HG02852 (cell line): ENCODE measurements around the gene CDC42BPB.

ENCODE experiments used
- ATAC-seq: cut with Tn5 transposase; IDR thresholded peaks from one replicate; pipeline ENCODE4 v1.9.1; 2021; ENCODE audit warnings: mild to moderate bottlenecking, moderate library complexity; ENCODE audit not compliant: unreplicated experiment

Gene CDC42BPB, protein sequence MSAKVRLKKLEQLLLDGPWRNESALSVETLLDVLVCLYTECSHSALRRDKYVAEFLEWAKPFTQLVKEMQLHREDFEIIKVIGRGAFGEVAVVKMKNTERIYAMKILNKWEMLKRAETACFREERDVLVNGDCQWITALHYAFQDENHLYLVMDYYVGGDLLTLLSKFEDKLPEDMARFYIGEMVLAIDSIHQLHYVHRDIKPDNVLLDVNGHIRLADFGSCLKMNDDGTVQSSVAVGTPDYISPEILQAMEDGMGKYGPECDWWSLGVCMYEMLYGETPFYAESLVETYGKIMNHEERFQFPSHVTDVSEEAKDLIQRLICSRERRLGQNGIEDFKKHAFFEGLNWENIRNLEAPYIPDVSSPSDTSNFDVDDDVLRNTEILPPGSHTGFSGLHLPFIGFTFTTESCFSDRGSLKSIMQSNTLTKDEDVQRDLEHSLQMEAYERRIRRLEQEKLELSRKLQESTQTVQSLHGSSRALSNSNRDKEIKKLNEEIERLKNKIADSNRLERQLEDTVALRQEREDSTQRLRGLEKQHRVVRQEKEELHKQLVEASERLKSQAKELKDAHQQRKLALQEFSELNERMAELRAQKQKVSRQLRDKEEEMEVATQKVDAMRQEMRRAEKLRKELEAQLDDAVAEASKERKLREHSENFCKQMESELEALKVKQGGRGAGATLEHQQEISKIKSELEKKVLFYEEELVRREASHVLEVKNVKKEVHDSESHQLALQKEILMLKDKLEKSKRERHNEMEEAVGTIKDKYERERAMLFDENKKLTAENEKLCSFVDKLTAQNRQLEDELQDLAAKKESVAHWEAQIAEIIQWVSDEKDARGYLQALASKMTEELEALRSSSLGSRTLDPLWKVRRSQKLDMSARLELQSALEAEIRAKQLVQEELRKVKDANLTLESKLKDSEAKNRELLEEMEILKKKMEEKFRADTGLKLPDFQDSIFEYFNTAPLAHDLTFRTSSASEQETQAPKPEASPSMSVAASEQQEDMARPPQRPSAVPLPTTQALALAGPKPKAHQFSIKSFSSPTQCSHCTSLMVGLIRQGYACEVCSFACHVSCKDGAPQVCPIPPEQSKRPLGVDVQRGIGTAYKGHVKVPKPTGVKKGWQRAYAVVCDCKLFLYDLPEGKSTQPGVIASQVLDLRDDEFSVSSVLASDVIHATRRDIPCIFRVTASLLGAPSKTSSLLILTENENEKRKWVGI (N-terminal part only)

DNA sequence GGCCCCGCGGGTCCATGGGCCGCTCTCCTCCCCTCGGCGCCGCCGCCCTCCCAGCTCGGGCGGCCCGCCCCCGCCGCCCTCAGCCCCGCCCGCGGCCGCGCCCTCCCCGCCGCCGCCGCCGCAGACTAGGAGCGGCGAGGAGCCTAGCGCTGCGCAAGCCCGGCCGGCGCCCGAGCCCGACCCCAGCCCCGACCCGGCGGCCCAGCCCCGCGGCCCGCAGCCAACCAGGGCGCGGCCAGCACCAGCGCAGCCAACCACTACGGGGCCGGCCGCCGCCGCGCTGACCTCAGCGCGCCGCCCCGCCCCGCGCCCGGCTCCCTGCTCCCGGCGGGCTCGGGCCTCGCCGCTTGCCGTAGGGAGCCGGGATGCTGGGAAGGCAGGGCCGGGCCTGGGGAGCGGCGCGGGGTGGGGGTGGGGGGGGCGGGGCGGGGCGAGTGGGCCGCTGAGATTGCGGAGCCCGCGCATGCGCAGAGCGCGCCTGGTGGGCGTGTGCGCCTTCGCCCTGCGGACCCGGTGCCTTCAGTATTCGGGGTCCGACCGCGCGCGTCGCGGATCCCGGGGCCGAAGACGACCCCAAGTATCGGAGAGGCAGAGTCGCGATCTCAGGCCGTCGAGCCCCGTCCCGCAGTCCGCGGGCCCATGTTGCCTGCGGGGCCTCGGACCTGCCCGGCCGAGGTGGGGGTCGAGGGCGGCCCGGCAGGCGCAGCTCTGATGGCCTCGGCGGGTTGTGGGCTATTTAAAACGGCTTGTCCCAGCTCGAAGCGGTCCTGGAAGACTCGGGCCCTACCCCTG is at the start of gene CDC42BPB:
Gene CDC42BPB, minus strand, starts transcription at position 178 of the 792 bp plus-strand sequence. CDS start 376 bp downstream, outside the sequence.
- peak; percentile 79 for ATAC-seq

DNA sequence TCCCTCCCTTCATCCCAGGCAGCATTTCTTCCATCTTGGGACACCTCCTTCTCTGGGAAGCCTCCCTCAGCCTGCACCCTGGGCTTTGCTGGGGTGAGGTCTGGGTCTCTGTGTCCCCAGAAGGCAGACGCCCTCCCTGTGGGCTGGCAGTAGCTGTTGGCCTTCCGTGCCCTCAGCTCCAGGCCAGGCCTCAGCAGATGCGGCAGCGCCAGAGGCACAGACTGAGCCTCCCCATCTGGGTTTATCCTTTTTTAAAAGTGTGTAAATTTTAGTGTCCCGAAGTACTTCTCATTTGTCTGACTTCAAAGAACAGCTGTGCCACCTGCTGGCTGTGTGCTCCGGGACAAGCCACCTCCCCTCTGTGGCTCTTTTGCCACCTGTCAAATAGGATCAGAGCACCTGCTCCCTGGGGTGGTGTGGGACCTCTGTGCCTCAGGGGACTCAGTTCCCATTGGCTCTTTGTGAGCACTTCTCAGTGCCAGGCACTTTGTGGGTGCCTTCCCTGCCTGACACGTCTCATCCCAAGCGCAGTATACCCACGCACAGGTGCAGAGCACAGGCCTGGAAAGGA is 48.3 kb upstream of the CDC42BPB start:
- no peak for ATAC-seq

DNA sequence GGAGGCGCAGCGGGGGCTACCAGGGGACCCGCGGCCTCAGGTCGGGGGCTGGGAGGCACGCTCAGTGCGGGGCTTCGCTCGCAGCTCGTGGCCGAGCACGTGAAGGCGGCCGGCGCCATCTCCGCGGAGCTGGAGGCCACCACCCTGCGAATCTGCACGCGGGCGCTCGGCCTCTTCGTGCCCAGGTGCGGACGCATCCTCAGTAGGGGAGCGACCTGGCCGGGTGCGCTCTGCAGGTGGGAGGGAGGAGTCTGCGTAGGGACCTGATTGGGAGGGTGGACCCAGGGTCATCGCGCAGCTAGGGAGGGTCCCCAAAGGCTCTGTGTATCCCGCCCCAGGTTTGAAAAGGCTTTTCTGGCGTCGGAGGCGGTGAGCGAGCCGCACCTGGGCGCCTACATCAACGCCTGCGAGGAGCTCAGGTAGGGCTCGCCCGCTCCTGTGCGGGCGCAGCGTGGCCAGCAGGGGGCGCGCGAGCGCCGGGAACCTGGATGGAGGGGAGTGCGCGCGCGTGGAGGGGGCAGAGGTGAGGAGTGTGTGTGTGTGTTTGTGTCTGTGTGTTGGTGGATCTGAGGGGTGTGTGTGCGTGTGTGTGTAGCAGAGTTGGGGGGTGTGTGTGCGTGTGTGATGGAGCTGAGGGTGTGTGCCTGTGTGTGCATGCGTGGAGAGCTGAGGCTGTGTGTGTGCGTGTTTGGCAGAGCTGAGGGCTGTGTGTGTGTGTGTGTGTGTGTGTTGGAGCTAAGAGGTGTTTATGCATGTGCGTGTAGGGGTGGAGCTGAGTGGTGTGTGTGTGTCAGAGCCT is 47.5 kb upstream of the CDC42BPB start:
- no peak for ATAC-seq

DNA sequence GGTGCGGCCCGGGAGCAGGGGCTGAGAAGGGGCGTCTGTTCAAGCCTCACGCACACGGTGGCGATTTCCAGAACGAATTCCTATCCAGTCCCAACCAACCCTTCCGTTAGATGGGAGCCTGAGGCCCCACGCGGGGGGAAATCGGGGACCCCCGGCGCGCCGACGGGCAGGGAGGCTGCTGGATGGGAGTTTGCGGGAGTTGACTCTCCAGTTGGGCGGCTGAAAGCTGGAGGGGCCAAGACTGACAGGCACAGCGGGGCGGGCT is 47.0 kb upstream of the CDC42BPB start:
- ATAC-seq = no peak

DNA sequence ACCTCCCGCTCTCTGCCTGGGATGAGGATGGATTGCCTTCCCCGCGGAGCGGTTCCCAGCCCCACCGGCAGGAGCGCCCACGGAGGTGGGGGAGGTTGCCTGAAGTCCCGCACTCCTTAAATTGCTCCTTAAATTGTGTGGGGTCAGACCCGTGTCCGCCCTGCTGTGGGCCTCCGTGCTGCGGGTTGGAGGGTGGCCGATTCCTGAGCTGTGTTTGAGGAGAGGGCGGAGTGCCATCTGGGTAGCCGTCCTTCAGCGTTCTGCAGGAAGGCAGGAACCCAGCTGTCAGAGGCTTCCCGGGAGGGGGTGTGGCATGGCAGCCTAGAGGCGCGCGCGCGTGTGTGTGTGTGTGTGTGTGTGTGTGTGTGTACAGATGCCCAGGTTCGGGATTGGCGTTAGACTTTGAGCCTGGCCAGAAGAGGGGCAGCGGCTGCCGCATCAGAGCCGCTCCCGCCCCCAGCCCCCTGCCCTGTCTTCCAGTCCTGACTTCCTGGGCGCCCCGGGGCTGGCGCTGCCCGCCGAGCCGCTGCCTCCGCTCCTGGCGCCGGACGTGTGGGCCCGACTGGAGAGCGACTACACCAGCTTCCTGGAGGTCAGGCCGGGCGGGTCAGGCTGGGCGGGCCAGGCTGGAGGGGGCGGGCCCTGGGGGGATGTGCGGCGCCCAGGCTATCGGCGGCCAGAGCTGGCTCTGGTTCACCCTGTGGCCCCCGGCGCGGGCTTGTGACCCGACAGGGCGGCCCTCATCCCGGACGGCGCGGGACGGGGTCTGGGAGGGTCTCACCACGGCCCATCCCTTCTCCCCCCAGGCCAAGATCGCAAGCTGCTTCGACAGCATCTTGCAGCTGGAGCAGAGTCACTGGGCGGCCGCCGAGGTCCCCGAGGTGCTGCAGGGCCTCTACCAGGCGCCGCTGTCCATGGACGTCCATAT is 46.4 kb upstream of the CDC42BPB start:
- no peak for ATAC-seq

DNA sequence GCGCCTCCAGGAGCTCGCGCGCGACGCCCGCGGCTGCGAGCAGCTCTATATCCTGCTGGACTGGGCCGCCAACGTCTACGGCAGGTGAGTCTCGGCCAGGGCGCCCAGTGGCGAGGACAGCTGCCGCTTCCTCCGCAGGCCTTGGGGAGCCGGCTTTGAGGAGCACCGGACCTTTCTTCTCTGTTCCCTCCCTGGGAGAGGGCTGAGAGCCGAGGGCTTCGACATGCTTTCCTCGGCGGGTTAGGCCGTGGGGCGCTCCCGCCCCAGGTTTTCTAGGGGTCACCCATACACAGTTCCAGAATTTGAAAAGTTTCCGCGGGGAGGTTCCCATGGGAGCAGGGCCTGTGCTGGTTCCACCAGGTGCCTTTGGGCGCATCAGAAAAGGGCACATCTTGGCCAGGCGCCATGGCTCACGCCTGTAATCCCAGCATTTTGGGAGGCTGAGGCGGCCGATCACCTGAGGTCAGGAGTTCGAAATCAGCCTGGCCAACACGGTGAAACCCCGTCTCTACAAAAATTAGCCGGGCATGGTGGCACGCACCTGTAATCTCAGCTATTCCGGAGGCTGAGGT is 45.4 kb upstream of the CDC42BPB start:
- no peak for ATAC-seq

DNA sequence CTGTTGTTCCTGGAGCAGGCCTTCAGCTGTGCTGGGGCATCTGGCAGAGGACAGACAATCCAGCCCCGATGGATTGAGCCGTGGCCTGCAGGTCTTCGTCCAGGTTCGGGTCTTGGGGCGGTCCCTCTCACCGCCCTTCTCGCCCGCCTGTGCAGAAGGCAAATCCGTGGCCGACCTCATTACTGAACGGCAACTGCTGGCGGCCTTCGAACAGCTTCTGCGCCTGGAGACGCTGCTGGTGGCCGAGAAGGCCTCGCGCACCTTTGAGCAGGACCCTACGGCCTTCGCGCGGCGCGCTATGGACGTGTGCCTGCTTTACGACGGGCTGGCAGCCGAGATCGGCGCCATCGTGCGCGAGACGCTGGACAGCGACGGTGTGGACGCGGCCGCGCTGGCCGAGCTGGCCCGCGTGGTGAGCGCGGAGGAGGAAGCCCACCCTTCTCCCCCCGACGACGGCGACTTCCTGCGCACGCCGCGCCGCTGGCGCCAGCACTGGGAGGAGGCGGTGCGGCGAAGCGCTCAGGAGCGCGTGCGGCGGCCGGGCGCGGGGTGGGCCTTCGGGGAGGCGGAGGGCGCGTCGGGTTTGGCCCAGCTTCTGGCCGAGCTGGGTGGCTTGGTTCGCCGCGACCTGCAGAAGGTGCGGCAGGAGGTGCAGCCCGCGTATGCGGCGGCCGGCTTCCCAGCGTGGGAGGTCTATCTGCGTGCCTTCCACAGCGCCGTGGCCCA is 44.8 kb upstream of the CDC42BPB start:
- ATAC-seq = no peak

DNA sequence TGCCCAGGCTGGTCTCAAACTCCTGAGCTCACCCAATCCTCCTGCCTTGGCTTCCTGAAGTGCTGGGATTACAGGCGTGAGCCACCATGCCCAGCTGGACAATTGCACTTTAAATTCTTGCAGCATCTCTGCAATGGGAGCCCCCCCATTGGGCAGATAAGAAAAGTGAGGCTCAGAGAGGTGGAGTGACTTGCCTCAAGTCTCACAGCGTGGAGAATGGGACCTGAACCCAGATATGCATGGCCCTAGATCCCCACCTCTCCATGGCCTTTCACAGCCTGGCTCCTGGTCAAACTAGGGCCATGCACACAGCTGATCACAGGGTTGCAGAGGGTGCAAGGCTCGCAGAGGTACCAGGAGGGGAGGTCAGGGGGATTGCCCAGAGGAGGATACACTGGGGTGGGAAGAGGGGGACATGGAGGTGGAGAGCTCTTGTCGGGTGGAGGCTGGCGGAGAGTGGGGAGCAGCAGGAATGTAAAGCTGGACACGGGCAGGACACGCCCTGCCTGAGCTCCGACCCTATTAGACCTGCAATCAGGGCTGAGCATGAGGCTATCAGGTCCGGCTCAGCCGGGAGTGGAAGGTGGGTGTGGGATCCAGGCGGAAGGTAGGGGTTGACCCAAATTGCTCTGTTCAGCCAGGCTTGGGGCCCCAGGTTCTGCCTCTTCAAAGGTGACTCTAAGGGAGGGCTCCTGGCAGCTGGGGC is 44.1 kb upstream of the CDC42BPB start:
- no peak for ATAC-seq

DNA sequence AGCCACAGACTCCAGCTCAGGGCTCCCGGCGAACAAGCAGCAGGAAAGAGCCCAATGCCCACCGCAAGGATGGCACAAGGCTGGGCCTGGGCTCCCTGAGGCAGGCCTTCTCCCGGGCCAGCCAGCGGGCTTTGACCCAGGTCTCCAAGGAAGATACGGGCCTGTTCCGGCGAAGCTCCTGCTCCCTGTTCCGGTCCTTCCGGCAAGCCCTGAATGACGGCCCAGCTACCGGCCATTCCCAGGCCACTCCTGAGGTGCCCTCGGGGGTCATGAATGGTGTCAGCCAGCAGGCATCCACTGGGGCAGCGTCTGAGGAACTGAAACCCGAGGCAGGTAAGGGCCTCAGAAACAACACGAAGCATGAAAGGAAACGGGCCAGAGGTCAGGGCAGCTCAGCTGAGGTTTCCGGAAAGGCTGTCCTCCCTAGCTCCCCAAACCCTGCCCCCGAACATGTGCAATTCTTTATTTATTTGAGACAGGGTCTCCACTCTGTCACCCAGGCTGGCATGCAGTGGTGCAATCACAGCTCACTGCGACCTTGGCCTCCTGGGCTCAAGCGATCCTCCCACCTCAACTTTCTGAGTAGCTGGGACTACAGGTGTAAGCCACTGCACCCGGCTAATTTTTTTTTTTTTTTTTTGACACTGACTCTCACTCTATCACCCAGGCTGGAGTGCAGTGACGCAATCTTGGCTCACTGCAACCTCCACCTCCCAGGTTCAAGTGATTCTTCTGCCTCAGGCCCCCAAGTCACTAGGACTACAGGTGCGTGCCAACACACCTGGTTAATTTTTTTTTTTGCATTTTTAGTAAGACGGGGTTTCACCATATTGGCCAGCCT is 43.2 kb upstream of the CDC42BPB start:
- ATAC-seq = no peak

DNA sequence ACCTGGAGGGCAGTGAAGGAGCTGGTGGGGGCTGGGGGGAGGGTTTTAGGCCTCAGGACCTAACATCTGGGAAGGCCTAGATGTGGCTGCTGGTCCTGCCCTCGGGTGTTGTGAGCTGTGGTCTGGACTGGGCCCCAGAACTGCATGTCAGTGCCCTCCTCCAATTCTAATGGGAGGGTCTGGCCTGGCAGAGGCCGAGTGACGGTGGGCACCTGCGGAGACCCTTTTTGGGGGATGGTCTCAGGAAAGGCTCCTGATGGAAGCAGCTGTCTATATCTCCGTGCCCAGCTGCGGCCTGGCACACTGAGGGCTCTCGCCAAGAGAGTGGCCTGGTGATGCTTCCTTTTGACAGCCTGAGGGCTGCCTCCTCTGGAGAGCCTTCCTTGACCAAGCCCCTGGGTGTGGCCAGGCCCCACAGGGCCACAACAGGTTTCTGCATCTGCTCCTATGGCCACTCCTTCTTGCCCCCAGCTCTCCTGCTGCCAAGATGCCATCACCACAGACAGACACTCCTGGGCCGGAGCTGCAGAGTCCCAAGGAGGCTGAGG is 42.5 kb upstream of the CDC42BPB start:
- no peak for ATAC-seq

DNA sequence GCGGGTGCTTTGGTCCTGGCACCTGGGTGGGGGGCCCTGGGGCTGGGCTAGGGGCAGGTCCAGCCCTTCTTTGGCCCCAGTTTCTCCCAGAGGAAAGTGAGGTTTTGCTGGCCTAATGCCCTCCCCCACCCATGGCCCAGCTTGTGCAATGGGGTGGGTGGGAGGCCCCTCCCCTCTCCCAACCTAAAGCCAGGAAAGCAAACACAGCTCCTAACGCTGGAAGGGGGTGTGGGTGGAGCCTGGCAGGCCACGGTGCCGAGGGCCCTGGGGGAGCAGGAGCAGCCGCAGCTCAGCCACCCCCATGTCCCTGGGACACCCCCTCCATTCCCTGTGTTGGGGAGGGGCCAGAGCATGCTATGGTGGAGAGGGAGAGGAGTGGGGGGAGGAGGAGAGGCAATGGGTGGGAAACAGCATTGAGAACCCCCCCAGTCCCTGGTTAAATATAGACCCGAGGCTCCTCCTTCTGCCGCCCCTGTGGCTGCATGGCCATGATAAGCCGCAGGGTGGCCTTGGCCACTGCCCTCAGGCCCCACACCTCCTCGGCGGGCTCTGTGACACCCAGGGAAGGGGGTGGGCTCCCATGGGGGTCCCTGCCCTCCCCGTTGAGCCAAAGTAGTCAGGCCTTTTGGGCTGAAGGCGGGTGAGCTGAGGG is 41.9 kb upstream of the CDC42BPB start:
- no peak for ATAC-seq

DNA sequence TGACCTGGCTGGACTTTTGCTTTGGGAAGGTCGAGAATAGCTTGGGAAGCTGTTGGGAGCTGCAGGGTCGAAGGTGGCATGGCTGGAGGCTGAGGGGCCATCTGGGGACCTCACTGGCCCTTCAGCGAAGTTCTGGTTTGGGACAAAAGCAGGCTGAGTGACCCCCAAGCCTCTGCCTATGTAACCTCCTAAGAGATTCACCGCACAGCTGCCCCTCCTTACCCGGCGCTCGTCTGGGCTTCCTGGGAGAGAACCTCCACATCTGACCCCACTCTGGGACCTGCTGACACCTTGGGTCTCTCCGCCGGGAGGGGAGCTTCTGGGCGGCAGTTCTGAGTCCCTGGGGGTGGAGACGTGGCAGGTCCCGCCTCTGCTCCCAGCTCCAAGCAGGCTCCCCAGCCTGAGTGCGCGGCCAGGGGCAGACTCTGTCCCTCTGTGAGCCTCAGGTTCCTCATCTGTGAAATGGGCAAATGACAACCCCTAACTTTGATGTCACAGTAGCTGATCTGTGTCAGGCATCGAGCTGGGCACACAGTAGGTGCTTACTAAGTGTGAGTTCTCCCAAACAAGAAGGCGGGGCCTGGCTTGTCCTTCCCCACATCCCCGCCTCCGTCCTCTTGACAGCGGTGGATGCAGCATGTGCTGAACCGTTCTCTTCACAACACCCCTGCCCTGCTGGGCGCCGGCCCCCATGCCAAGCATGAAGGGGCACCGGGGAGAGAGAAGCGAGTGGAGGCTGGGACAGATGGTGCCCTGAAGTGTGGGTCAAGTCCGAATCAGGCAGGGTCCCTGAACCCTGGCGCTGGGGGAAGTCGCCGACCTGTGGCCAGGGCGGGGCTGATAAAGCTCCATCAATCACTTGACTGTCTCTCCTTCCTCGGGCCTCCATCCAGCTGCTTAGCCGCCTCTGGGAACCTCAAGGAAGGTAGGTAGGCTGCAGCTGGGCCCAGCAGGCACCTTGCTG is 40.9 kb upstream of the CDC42BPB start:
- no peak for ATAC-seq

DNA sequence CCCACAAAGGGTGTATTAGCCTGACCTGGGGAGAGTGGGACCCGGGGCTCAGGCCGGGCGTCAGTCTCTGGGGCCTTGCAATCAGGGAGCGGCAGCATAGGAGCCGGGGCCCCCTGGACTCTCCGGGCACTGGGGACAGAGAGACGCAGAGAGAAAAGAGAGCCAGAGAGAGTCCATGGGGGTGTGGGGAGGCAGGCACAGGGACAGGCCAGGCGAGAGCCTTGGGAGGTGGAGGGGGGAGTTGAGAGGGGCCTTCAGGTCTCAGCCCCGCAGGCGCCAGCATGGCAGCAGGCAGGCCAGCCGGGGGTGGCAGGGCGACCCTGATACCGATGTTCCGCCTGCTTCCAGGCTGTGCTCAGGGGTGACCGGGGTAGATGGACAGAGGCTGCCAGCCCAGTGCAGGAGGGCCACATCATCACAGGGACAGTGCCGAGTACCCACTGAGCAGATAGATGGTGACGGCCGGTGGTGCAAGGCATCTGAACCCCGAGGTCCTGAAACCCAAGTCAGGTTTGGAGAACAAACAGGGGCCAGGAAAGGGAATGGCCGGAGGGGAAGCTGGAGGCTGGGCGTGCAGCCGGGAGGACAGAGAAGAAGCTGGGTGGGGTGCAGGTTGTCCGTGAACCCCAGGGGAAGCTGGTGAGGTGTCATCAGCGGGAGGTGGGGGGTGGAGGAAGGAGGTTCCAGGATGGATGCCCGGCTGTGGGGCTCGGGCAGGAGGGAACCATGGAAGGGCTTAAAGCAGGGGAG is 40.1 kb upstream of the CDC42BPB start:
- no peak for ATAC-seq
